Naive thymus-derived CD8-positive, alpha-beta T cell (primary cell): ENCODE data around the gene ZNF280D. TPM values are rescaled to one million over a fixed set of nuclear protein-coding genes. Genes with fewer than 3 reads are reported as not detected.
A peak's percentile ranks its signal among the peaks of the same experiment; 100 is the strongest.

Experiments used
- ATAC-seq, 2 donors: fragments of 150-1000 bp; cut with Tn5 transposase in 1 of 2; sonication (Bioruptor Pico), chemical (Tn5 transposase) in 1 of 2; 1 replicate in 1 of 2; 2 replicates in 1 of 2; pipeline ENCODE4 v1.10.0; 2021; ENCODE audit warnings: mild to moderate bottlenecking in 2 of 2, moderate library complexity in 2 of 2
- POLR2A ChIA-PET: fragments of 350-600 bp; sonication (Branson Sonifier 250); formaldehyde crosslinking; loops from one replicate; lab custom pipeline; 2021; ENCODE audit warnings: antibody characterized with exemption; lab: Charles Lee
- DNase-seq, 10 donors: peaks; one replicate each; pipeline versions ENCODE4 v3.0.0 to v3.0.0-alpha.2; 2020 to 2022
- H3K27ac Mint-ChIP-seq, 10 donors: one replicate each; pipeline ENCODE4 v1.8.0; 2020 to 2022; ENCODE audit warnings: mild to moderate bottlenecking in 10 of 10, mixed read lengths in 10 of 10, moderate library complexity in 4 of 10, inconsistent platforms in 1 of 10
- H3K27me3 Mint-ChIP-seq, 5 donors: one replicate each; pipeline ENCODE4 v1.8.0; 2021 to 2022; ENCODE audit warnings: mixed read lengths in 5 of 5
- H3K36me3 Mint-ChIP-seq, 3 donors: one replicate each; pipeline ENCODE4 v1.8.0; 2020 to 2022; ENCODE audit warnings: mixed read lengths in 3 of 3, mild to moderate bottlenecking in 2 of 3, inconsistent platforms in 1 of 3
- H3K4me1 Mint-ChIP-seq, 4 donors: one replicate each; pipeline ENCODE4 v1.8.0; 2021 to 2022; ENCODE audit warnings: mixed read lengths in 4 of 4
- H3K4me3 Mint-ChIP-seq, 10 donors: one replicate each; pipeline ENCODE4 v1.8.0; 2020 to 2022; ENCODE audit warnings: mild to moderate bottlenecking in 10 of 10, mixed read lengths in 10 of 10, moderate library complexity in 6 of 10, inconsistent platforms in 1 of 10
- H3K9me3 Mint-ChIP-seq, 9 donors: one replicate each; pipeline ENCODE4 v1.8.0; 2020 to 2022; ENCODE audit warnings: mixed read lengths in 9 of 9, mild to moderate bottlenecking in 3 of 9, inconsistent platforms in 1 of 9, moderate library complexity in 1 of 9
- polyA plus RNA-seq, 3 donors: library from polyadenylated mRNA; unstranded; fragments of 300-500 nt; fragmentation: Illumina TruSeq; gene quantifications; one replicate each; pipeline ENCODE4 v1.2.3, GENCODE V29; 2021
- total RNA-seq, 8 experiments: library from RNA in 2 of 8; stranded (reverse) in 2 of 8; gene quantifications; one replicate each; pipeline ENCODE4 v1.2.3 and lab custom pipeline; 2021 to 2026

Gene ZNF280D
- total and polyA plus RNA-seq, 5 experiments from 2014 or later = 10.6 to 51.1 (median 14.4) TPM

DNA sequence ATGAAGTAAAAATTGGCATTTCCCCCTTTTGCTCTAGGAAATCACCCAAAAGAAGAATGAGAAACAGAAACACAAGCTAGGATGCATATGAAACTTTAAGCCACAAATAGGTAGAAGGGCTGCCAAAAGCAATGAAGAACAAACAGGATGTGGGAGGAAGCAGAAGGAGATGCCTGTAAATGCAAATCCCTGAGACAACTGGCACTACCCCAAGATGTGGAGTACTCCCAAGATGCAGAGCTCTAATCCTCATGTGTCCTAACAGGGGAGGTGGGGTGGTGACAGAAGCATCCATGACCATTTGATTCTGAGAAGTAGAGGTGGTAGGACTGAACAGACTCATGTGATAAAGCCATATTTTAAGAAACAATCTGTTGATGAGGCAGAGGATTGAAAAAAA, 31.9 kb upstream of the ZNF280D start:
- DNase-seq (no peak), ATAC-seq (no peak)
- peak overlapping the region in 1 of 10 donors; percentile 63 for H3K27ac Mint-ChIP-seq
- no peak overlapping the region for H3K4me3 Mint-ChIP-seq
- no peaks in the 10 kb centered on the region for H3K9me3 Mint-ChIP-seq
- H3K36me3 Mint-ChIP-seq = peaks cover 0 to 4% (median 0%) of the 10 kb centered on the region in 3 donors
- POLR2A ChIA-PET = no interaction called here
- peaks cover 0 to 3% (median 0%) of the 10 kb centered on the region in 5 donors for H3K27me3 Mint-ChIP-seq
- peaks cover 2 to 9% (median 6%) of the 10 kb centered on the region in 4 donors for H3K4me1 Mint-ChIP-seq

DNA sequence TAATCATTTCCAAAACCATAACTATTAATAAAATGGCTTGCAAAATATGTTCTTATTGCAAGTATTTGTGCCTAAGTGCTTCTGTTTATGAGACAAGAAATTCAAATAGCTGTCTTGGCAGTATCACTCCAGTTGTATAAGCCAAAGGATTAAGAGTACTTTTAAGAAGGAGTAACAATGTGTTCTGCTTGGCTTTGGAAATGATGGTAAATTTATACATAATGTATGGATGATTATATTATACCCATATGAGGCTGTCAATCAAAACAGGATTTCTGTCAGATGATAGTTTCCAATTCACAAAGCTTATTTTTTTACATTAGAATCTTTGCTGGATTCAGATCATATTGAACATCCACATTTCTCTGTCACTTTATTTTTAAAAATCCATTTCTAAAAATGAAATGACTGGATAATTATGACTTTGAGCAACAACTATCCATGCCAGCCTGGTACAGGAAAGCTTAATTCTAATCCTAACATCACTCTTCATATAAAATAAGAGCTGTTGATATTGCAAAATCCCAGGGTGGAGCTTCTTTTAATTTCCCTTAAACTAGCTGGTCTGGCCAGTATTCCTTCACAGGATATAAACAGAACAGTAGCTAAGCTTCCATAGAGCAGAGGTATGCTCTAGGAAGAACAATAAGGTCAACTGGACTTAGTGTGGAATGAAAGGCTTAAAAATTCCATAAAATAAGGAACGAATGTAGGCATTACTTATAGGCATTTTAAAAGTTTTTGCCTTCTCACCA, 30.0 kb upstream of the ZNF280D start:
- DNase-seq (no peak), ATAC-seq (no peak)
- peaks cover 0 to 8% (median 0%) of the 10 kb centered on the region in 5 donors for H3K27me3 Mint-ChIP-seq
- H3K9me3 Mint-ChIP-seq = no peaks in the 10 kb centered on the region
- peaks cover 2 to 9% (median 6%) of the 10 kb centered on the region in 4 donors for H3K4me1 Mint-ChIP-seq
- POLR2A ChIA-PET = no interaction called here
- H3K27ac Mint-ChIP-seq = no peak overlapping the region
- H3K36me3 Mint-ChIP-seq = peaks cover 0 to 4% (median 0%) of the 10 kb centered on the region in 3 donors
- H3K4me3 Mint-ChIP-seq = no peak overlapping the region

DNA sequence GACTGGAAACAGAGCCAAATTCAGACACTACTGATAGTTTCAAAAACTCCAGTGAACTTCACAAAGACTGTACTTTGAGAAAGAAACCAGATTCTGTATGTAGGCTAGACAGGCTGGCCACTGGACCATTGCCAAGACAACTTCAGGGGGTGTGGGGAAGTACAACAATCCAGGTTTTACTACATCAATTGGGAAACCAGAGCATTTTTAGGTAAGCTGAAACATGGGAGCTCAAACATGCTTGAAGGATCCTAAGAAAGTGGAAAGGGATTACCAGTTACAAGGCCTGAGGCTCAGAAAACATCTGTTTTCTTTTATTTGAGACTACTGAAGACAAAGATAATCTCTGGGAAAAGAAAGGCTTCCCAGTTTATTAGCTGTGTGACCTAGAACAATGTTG, 26.9 kb upstream of the ZNF280D start:
- Mint-ChIP-seq H3K27me3 (peaks cover 0 to 8% (median 0%) of the 10 kb centered on the region in 5 donors), H3K36me3 (peaks cover 0 to 6% (median 0%) of the 10 kb centered on the region in 3 donors), H3K27ac (no peak overlapping the region), H3K4me1 (peaks cover 0 to 4% (median 2%) of the 10 kb centered on the region in 4 donors), H3K4me3 (no peak overlapping the region), H3K9me3 (no peaks in the 10 kb centered on the region)
- no peak for ATAC-seq
- POLR2A ChIA-PET = no interaction called here
- no peak for DNase-seq

DNA sequence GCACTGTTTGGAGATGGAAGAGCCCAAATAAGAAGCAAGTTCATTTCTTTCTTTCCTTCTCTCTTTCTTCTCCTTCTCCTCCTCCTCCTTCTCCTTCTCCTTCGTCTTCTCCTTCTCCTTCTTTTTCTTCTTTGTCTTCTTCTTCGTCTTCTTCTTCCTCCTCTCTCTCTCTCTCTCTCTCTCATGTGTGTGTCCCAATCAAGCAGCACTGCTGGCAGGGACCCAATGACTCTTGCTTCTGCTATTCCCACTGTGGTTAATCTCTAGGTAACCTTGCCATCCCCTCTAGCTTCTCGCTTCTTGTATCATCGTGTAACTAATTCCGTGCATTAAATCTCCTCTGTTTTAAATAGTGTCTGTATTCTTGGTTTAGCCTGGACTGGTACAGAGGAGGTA, 26.1 kb upstream of the ZNF280D start:
- no peak for ATAC-seq
- DNase-seq = no peak
- Mint-ChIP-seq H3K27me3 (peaks cover 0 to 8% (median 0%) of the 10 kb centered on the region in 5 donors), H3K36me3 (peaks cover 0 to 6% (median 0%) of the 10 kb centered on the region in 3 donors), H3K27ac (no peak overlapping the region), H3K9me3 (no peaks in the 10 kb centered on the region), H3K4me1 (no peaks in the 10 kb centered on the region), H3K4me3 (no peak overlapping the region)
- POLR2A ChIA-PET = no interaction called here

DNA sequence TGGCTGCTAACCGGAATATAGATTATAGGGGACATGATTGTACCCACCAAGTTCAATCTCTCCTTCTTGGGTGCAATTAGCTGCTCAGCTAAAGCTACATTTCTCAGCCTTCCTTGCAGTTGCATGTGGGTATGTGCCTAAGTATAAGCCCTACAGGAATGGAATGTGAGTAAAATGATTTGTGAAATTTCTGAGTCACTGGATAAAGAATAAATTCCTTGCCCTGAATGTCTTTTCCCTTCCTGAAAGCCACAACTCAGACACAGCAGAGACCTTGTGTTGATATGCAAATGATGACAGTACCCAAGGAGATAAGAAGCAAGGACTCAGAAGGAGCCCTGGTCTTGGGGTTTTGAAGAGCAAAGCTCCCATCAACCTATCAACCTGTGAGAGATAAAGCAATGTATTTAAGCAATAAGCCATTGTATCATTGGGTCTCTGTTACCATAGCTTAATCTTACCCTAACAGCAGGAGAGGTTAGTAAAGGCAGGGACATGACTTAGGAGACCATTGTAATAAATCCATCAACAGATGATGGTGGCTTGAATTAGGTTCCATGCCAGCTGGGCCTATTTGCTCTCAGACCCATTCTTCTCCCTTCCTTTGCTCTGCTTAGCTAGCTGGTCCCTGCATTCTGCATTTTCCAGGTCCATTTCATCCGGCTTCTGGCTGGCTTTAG, 25.6 kb upstream of the ZNF280D start:
- Mint-ChIP-seq H3K27ac (no peak overlapping the region), H3K4me1 (no peaks in the 10 kb centered on the region), H3K36me3 (peaks cover 0 to 6% (median 0%) of the 10 kb centered on the region in 3 donors), H3K27me3 (peaks cover 0 to 8% (median 0%) of the 10 kb centered on the region in 5 donors), H3K9me3 (no peaks in the 10 kb centered on the region), H3K4me3 (no peak overlapping the region)
- no peak for DNase-seq
- ATAC-seq = no peak
- POLR2A ChIA-PET = no interaction called here

DNA sequence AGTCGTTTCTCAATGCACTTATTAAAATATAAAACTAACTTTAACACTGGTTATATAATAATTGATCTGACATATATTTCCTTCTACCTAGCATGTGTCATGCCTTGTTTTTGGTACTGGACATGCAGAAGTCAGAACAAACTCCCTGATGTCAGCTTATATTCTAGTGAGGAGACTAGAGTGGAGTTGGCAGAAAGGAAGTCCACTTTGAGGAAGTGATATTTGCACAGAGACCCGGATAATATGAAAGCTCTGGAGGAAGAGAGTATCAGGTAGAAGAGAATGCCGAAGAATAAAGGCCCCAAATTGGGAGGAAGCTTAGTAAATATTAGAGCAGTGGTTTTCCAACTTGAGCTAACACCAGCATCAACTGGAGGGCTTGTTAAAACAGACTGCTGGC, 24.6 kb upstream of the ZNF280D start:
- Mint-ChIP-seq H3K27me3 (peaks cover 0 to 8% (median 0%) of the 10 kb centered on the region in 5 donors), H3K4me3 (no peak overlapping the region), H3K27ac (no peak overlapping the region), H3K36me3 (peaks cover 0 to 6% (median 0%) of the 10 kb centered on the region in 3 donors), H3K4me1 (no peaks in the 10 kb centered on the region), H3K9me3 (no peaks in the 10 kb centered on the region)
- ATAC-seq = no peak
- POLR2A ChIA-PET = no interaction called here
- no peak for DNase-seq

DNA sequence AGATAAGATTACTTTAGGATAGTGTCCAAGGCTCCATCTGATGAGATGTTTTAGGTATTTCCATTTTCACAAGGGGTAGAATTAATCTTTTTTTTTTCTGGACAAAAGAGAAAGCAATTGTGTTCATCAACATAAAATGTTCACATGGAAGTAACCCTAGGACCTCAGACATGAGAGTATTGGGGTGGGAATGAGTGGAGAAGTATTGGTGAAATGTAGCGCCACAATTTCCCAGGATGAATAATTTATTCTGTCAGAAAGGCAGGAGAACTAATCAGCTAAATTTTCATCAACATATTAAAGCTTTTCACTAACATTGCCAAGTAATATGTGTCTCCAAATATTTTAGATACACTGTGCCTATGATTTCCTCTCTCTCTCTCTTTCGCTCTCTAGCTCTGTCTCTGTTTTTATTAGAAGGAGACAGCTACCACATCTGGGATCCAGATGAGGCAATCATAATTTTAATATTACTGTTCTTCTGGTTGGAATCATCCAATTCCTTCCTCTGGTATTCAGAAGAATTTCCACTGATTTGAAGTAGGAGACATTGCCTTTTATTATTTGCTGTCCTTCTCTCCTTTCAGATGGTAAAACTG, 21.6 kb upstream of the ZNF280D start:
- no peaks in the 10 kb centered on the region for H3K9me3 Mint-ChIP-seq
- peaks cover 0 to 4% (median 0%) of the 10 kb centered on the region in 3 donors for H3K36me3 Mint-ChIP-seq
- no peak for ATAC-seq
- no peak for DNase-seq
- H3K4me3 Mint-ChIP-seq = no peak overlapping the region
- H3K27me3 Mint-ChIP-seq = peaks cover 0 to 8% (median 0%) of the 10 kb centered on the region in 5 donors
- H3K4me1 Mint-ChIP-seq = no peaks in the 10 kb centered on the region
- POLR2A ChIA-PET = no interaction called here
- peak overlapping the region in 1 of 10 donors; percentile 50 for H3K27ac Mint-ChIP-seq

DNA sequence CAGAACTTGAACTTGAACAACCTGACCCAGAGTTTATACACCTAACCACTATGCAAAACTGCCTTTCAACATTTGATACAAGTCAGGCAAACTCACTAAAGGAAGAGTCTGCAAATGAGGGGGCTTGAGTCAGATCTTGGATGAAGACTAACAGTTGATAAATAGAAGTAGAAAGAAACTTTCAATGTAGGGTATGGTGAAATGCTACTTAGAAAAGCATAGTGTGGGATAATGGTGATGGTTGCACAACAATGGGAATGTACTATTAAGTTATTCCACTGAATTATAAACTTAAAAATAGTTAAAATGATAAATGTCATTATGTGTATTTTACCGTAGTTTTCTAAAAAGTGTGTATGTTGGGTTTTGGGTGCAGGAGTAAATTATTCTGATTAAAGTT, 19.7 kb upstream of the ZNF280D start:
- POLR2A ChIA-PET = no interaction called here
- Mint-ChIP-seq H3K27ac (no peak overlapping the region), H3K9me3 (no peaks in the 10 kb centered on the region), H3K36me3 (peaks cover 0 to 4% (median 0%) of the 10 kb centered on the region in 3 donors), H3K4me1 (no peaks in the 10 kb centered on the region), H3K4me3 (no peak overlapping the region), H3K27me3 (peaks cover 0 to 3% (median 0%) of the 10 kb centered on the region in 5 donors)
- ATAC-seq = no peak
- DNase-seq = no peak

DNA sequence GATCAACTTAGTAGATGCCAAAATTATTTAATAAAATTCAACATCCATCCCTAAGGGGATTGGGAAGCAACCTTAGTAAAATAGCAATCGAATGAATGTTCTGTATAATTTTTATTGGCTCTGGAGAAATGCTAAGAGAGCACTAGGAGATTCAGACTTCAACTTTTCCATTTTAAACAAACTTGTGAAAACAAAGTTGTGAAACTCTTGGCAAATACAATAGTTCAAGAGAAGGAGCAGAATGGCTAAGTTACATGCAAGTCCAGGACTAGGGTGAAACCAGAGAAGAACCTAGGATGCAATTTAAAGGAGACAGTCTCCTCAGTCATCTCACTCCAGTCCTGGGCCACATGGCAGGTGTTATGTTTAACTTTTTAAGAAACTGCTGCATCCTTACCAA, 16.7 kb upstream of the ZNF280D start:
- peaks cover 0 to 3% (median 0%) of the 10 kb centered on the region in 5 donors for H3K27me3 Mint-ChIP-seq
- H3K4me1 Mint-ChIP-seq = no peaks in the 10 kb centered on the region
- ATAC-seq = no peak
- H3K27ac Mint-ChIP-seq = no peak overlapping the region
- H3K36me3 Mint-ChIP-seq = peaks cover 0 to 2% (median 0%) of the 10 kb centered on the region in 3 donors
- H3K9me3 Mint-ChIP-seq = no peaks in the 10 kb centered on the region
- DNase-seq = no peak
- H3K4me3 Mint-ChIP-seq = no peak overlapping the region
- POLR2A ChIA-PET = no interaction called here

DNA sequence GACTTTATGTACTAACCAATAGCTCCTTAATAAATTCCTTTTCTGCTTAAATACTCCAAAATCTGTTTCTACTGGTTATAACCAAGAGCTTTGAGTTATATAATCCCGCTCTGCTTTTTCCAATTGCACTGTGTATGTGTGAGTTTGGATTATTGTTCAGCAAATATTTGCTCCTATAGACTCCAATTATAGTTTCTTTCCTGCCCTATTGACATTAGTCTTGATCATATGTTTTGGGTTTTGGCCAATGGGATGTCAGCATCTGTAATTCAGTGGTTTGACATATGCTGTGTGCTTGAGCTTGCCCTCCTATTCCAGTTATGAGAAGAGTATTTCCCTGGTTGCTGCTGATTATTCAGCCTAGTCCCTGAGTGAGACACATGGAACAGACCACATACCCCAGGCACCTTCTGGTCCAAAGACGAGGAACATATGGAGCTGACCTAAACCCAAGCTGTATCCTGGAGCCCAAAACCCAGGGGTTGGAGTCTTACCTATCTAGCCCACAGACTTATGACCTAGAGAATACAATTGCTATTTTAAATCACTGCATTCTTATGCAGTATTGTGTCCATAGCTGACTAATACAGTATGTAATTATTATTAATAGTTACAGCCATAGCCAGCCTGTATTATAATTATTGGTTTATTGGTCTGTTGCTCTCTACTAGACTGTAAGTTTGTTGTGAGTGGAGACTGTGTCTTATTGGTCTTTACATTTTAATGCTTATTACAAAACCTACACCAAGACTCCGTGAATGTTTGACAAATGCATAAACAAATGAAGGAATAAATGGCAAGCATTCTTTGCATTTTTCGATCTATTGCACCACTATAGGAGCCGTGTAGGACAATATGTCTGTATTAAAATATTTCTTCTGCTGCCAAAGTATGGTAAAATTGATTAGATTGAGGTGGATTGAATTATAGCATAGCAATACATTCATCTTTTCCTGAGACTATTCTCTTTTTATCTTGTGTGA, 11.7 kb upstream of the ZNF280D start:
- POLR2A ChIA-PET = interaction anchor here (1.7 kb wide), 1 partner anchor 11 kb away, joined by 8 read pairs; the partner anchor contains the start of gene ZNF280D
- ATAC-seq = no peak

DNA sequence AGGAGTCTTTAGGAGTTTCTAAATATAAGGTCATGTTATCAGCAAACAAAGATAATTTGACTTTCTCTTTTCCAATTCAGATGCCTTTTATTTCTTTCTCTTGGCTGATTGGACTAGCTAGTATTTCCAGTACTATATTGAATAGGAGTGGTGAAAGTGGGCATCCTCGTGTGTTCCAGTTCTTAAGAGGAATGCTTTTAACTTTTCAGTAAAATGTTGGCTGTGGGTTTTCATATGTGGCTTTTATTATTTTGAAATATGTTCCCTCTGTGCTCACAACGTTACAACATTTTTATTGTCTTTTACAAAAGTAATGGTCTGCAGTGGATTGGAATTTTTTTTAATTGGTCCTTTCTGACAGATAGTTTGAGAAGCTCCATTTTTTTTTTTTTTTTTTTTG, 8.2 kb upstream of the ZNF280D start:
- H3K4me1 Mint-ChIP-seq = no peaks in the 10 kb centered on the region
- DNase-seq = no peak
- no peak for ATAC-seq
- no peak overlapping the region for H3K4me3 Mint-ChIP-seq
- H3K9me3 Mint-ChIP-seq = no peaks in the 10 kb centered on the region
- peaks cover 0 to 8% (median 5%) of the 10 kb centered on the region in 5 donors for H3K27me3 Mint-ChIP-seq
- H3K27ac Mint-ChIP-seq = no peak overlapping the region
- no peaks in the 10 kb centered on the region for H3K36me3 Mint-ChIP-seq
- POLR2A ChIA-PET = no interaction called here

More for the DNA sequence above, 11.7 kb upstream of the ZNF280D start:
- Mint-ChIP-seq H3K27ac (no peak overlapping the region), H3K4me1 (no peaks in the 10 kb centered on the region), H3K9me3 (no peaks in the 10 kb centered on the region), H3K27me3 (peaks cover 0 to 8% (median 5%) of the 10 kb centered on the region in 5 donors), H3K4me3 (no peak overlapping the region), H3K36me3 (no peaks in the 10 kb centered on the region)
- no peak for DNase-seq
